Measurements from ENCODE around the gene FMO2. TPM values are rescaled to one million over a fixed set of nuclear protein-coding genes. Genes with fewer than 3 reads are reported as not detected.
"Not testable (repeated sequence)": the region's sequence is repeated elsewhere in the genome, so short reads cannot be mapped to it uniquely, and the experiment has no call there.

The FMO2 gene
- total RNA-seq, 2 donors from 2014 or later: not detected

GRCh38 chr1:171221665-171222591 lies 36.8 kb downstream of the FMO2 start:
- H3K36me3 Mint-ChIP-seq (ENCODE audit: low read depth): no peaks in the 10 kb centered on the region
- H3K27ac ChIP-seq (ENCODE audit: low read depth, low read length): no peak overlapping the region
- H3K27me3 ChIP-seq (ENCODE audit: control insufficient read depth, insufficient read depth, low read length, poor library complexity, severe bottlenecking): no peaks in the 10 kb centered on the region
- H3K27ac Mint-ChIP-seq: no peak overlapping the region
- no peak overlapping the region for H3K9ac ChIP-seq (ENCODE audit: extremely low read depth, low read length, poor library complexity, severe bottlenecking)
- 67 to 89% methylated on average over 1 to 5 of the region's 5 CpGs for WGBS, 2 experiments (ENCODE audit: insufficient coverage in 1 of 2, insufficient read length in 1 of 2)
- no peaks in the 10 kb centered on the region for H3K36me3 ChIP-seq (ENCODE audit: control insufficient read depth, insufficient read depth, low read length)
- TF ChIP-seq CTCF (conservative IDR thresholded peaks at IDR 0.05): no peak
- no peak overlapping the region for H3K4me3 Mint-ChIP-seq
- H3K9me3 Mint-ChIP-seq: peaks cover 10% of the 10 kb centered on the region
- H3K9me3 ChIP-seq (ENCODE audit: control insufficient read depth, low read length): peaks cover 13% of the 10 kb centered on the region
- no peak for DNase-seq
- H3K27me3 Mint-ChIP-seq (ENCODE audit: insufficient read depth): no peaks in the 10 kb centered on the region
- peaks cover 5% of the 10 kb centered on the region for H3K4me1 ChIP-seq (ENCODE audit: control insufficient read depth, insufficient read depth, low read length)
- peaks cover 32% of the 10 kb centered on the region for H3K4me1 Mint-ChIP-seq
- no peak overlapping the region for H3K4me3 ChIP-seq (ENCODE audit: low read length)

GRCh38 chr1:171222936-171223335 lies 37.8 kb downstream of the FMO2 start:
- Histone ChIP-seq H3K9me3 (ENCODE audit: control insufficient read depth, low read length) (peaks cover 9% of the 10 kb centered on the region), H3K9ac (ENCODE audit: extremely low read depth, low read length, poor library complexity, severe bottlenecking) (no peak overlapping the region), H3K27me3 (ENCODE audit: control insufficient read depth, insufficient read depth, low read length, poor library complexity, severe bottlenecking) (no peaks in the 10 kb centered on the region), H3K4me3 (ENCODE audit: low read length) (no peak overlapping the region), H3K27ac (ENCODE audit: low read depth, low read length) (no peak overlapping the region), H3K4me1 (ENCODE audit: control insufficient read depth, insufficient read depth, low read length) (peaks cover 5% of the 10 kb centered on the region), H3K36me3 (ENCODE audit: control insufficient read depth, insufficient read depth, low read length) (no peaks in the 10 kb centered on the region)
- Mint-ChIP-seq H3K36me3 (ENCODE audit: low read depth) (no peaks in the 10 kb centered on the region), H3K4me1 (peaks cover 32% of the 10 kb centered on the region), H3K27me3 (ENCODE audit: insufficient read depth) (no peaks in the 10 kb centered on the region), H3K4me3 (no peak overlapping the region), H3K27ac (no peak overlapping the region), H3K9me3 (peaks cover 8% of the 10 kb centered on the region)
- DNase-seq: peak; percentile 60
- no peak for TF ChIP-seq CTCF (conservative IDR thresholded peaks at IDR 0.05)
- WGBS, 2 experiments (ENCODE audit: insufficient coverage in 1 of 2, insufficient read length in 1 of 2): 79 to 94% methylated on average over 4 to 5 of the region's 5 CpGs

- H3K27me3 Mint-ChIP-seq (ENCODE audit: insufficient read depth); H3K36me3 Mint-ChIP-seq (ENCODE audit: low read depth); H3K9me3 Mint-ChIP-seq; H3K4me3 ChIP-seq (ENCODE audit: low read length); H3K9me3 ChIP-seq (ENCODE audit: control insufficient read depth, low read length); H3K27me3 ChIP-seq (ENCODE audit: control insufficient read depth, insufficient read depth, low read length, poor library complexity, severe bottlenecking); H3K4me3 Mint-ChIP-seq; H3K27ac ChIP-seq (ENCODE audit: low read depth, low read length); H3K36me3 ChIP-seq (ENCODE audit: control insufficient read depth, insufficient read depth, low read length); H3K27ac Mint-ChIP-seq; H3K9ac ChIP-seq (ENCODE audit: extremely low read depth, low read length, poor library complexity, severe bottlenecking); H3K4me1 ChIP-seq (ENCODE audit: control insufficient read depth, insufficient read depth, low read length); DNase-seq: not testable (repeated sequence)
- peaks cover 30% of the 10 kb centered on the region for H3K4me1 Mint-ChIP-seq
- WGBS, 2 experiments (ENCODE audit: insufficient coverage in 1 of 2, insufficient read length in 1 of 2): 91 to 100% methylated on average over 3 to 4 of the region's 4 CpGs
Measured at GRCh38 chr1:171224257-171224656, 39.2 kb downstream of the FMO2 start.

Data from endodermal cell (in vitro differentiated cells).